HEK293 (cell line): ENCODE measurements around the gene PHF5A.

ENCODE experiments used
- GLI4 ChIP-seq: fragments of 450-650 bp; formaldehyde crosslinking; IDR thresholded peaks from 2 replicates; pipeline ENCODE4 v1.5.1; 2016; ENCODE audit warnings: missing biosample characterization, missing genetic modification characterization
- GLIS2 ChIP-seq: fragments of 450-650 bp; formaldehyde crosslinking; IDR thresholded peaks from 2 replicates; pipeline ENCODE4 v1.5.1; 2016; ENCODE audit warnings: missing biosample characterization, missing genetic modification characterization
- HIC1 ChIP-seq: fragments of 450-650 bp; formaldehyde crosslinking; IDR thresholded peaks from 2 replicates; pipeline ENCODE4 v1.5.1; 2016; ENCODE audit warnings: missing biosample characterization, missing genetic modification characterization
- KLF1 ChIP-seq: fragments of 450-650 bp; formaldehyde crosslinking; IDR thresholded peaks from 2 replicates; pipeline ENCODE4 v1.5.1; 2016; ENCODE audit warnings: missing biosample characterization, missing genetic modification characterization
- MYNN ChIP-seq: fragments of 450-650 bp; formaldehyde crosslinking; IDR thresholded peaks from 2 replicates; pipeline ENCODE4 v1.5.1; 2016; ENCODE audit warnings: missing biosample characterization, missing genetic modification characterization, borderline replicate concordance
- MZF1 ChIP-seq: fragments of 450-650 bp; formaldehyde crosslinking; IDR thresholded peaks from 2 replicates; pipeline ENCODE4 v1.5.1; 2017; ENCODE audit warnings: missing biosample characterization, missing genetic modification characterization, borderline replicate concordance
- REPIN1 ChIP-seq: fragments of 450-650 bp; formaldehyde crosslinking; IDR thresholded peaks from 2 replicates; pipeline ENCODE4 v1.5.1; 2017; ENCODE audit warnings: missing biosample characterization, missing genetic modification characterization, low read depth
- SETDB1 ChIP-seq: IDR thresholded peaks from one replicate; pipeline ENCODE4 v1.6.1; 2017; ENCODE audit warnings: mild to moderate bottlenecking, low read length, moderate library complexity, mixed read lengths; ENCODE audit not compliant: insufficient read length
- TRIM28 ChIP-seq: IDR thresholded peaks from 2 replicates; pipeline ENCODE4 v1.6.1; 2011; ENCODE audit warnings: low read length, control low read depth, borderline replicate concordance
- TSHZ1 ChIP-seq: fragments of 450-650 bp; formaldehyde crosslinking; IDR thresholded peaks from 2 replicates; pipeline ENCODE4 v1.5.1; 2016; ENCODE audit warnings: missing biosample characterization, missing genetic modification characterization, borderline replicate concordance
- WT1 ChIP-seq: fragments of 450-650 bp; formaldehyde crosslinking; IDR thresholded peaks from 2 replicates; pipeline ENCODE4 v1.5.1; 2016; ENCODE audit warnings: missing biosample characterization, missing genetic modification characterization
- ZEB2 ChIP-seq: fragments of 450-650 bp; formaldehyde crosslinking; IDR thresholded peaks from 2 replicates; pipeline ENCODE4 v1.5.1; 2016; ENCODE audit warnings: missing biosample characterization, missing genetic modification characterization
- ZFHX2 ChIP-seq: fragments of 450-650 bp; formaldehyde crosslinking; conservative IDR thresholded peaks from 2 replicates; pipeline ENCODE4 v1.5.1; 2016; ENCODE audit warnings: missing biosample characterization, missing genetic modification characterization
- ZNF146 ChIP-seq: fragments of 450-650 bp; formaldehyde crosslinking; IDR thresholded peaks from 2 replicates; pipeline ENCODE4 v1.5.1; 2016; ENCODE audit warnings: missing biosample characterization, missing genetic modification characterization
- ZNF169 ChIP-seq: fragments of 450-650 bp; formaldehyde crosslinking; IDR thresholded peaks from 2 replicates; pipeline ENCODE4 v1.5.1; 2016; ENCODE audit warnings: missing biosample characterization, missing genetic modification characterization
- ZNF18 ChIP-seq: fragments of 450-650 bp; formaldehyde crosslinking; IDR thresholded peaks from 2 replicates; pipeline ENCODE4 v1.5.1; 2016; ENCODE audit warnings: missing biosample characterization, missing genetic modification characterization
- ZNF2 ChIP-seq: fragments of 450-650 bp; formaldehyde crosslinking; IDR thresholded peaks from 2 replicates; pipeline ENCODE4 v1.5.1; 2016; ENCODE audit warnings: missing biosample characterization, missing genetic modification characterization
- ZNF211 ChIP-seq: fragments of 450-650 bp; formaldehyde crosslinking; IDR thresholded peaks from 2 replicates; pipeline ENCODE4 v1.5.1; 2016; ENCODE audit warnings: low read depth, missing biosample characterization, missing genetic modification characterization
- ZNF214 ChIP-seq: fragments of 450-650 bp; formaldehyde crosslinking; IDR thresholded peaks from 2 replicates; pipeline ENCODE4 v1.5.1; 2017; ENCODE audit warnings: missing biosample characterization, mild to moderate bottlenecking, missing genetic modification characterization, borderline replicate concordance
- ZNF266 ChIP-seq: fragments of 450-650 bp; formaldehyde crosslinking; IDR thresholded peaks from 2 replicates; pipeline ENCODE4 v1.5.1; 2016; ENCODE audit warnings: missing biosample characterization, missing genetic modification characterization, low read depth
- ZNF335 ChIP-seq: fragments of 450-650 bp; formaldehyde crosslinking; conservative IDR thresholded peaks from 2 replicates; pipeline ENCODE4 v1.5.1; 2016; ENCODE audit warnings: missing biosample characterization, missing genetic modification characterization
- ZNF341 ChIP-seq: fragments of 450-650 bp; formaldehyde crosslinking; IDR thresholded peaks from 2 replicates; pipeline ENCODE4; 2016; ENCODE audit warnings: low read depth, missing biosample characterization, missing genetic modification characterization
- ZNF354C ChIP-seq: fragments of 450-650 bp; formaldehyde crosslinking; IDR thresholded peaks from 2 replicates; pipeline ENCODE4 v1.5.1; 2016; ENCODE audit warnings: missing biosample characterization, missing genetic modification characterization, low read depth, borderline replicate concordance
- ZNF426 ChIP-seq: fragments of 450-650 bp; formaldehyde crosslinking; IDR thresholded peaks from 2 replicates; pipeline ENCODE4 v1.5.1; 2017; ENCODE audit warnings: missing biosample characterization, missing genetic modification characterization, mild to moderate bottlenecking, inconsistent platforms, moderate library complexity
- ZNF473 ChIP-seq: fragments of 450-650 bp; formaldehyde crosslinking; IDR thresholded peaks from 2 replicates; pipeline ENCODE4 v1.5.1; 2017; ENCODE audit warnings: missing biosample characterization, missing genetic modification characterization
- ZNF521 ChIP-seq: fragments of 450-650 bp; formaldehyde crosslinking; IDR thresholded peaks from 2 replicates; pipeline ENCODE4 v1.5.1; 2017; ENCODE audit warnings: missing biosample characterization, mild to moderate bottlenecking, missing genetic modification characterization
- ZNF626 ChIP-seq: fragments of 450-650 bp; sonication (Bioruptor Pico); formaldehyde crosslinking; IDR thresholded peaks from 2 replicates; pipeline ENCODE4 v1.5.1; 2018; ENCODE audit warnings: missing biosample characterization, missing genetic modification characterization, inconsistent platforms
- ZNF645 ChIP-seq: fragments of 450-650 bp; formaldehyde crosslinking; IDR thresholded peaks from 2 replicates; pipeline ENCODE4; 2016; ENCODE audit warnings: missing biosample characterization, missing genetic modification characterization
- ZNF670 ChIP-seq: fragments of 450-650 bp; formaldehyde crosslinking; IDR thresholded peaks from 2 replicates; pipeline ENCODE4 v1.5.1; 2016; ENCODE audit warnings: missing biosample characterization, missing genetic modification characterization, low read depth
- ZNF747 ChIP-seq: fragments of 450-650 bp; formaldehyde crosslinking; IDR thresholded peaks from 2 replicates; pipeline ENCODE4 v1.5.1; 2016; ENCODE audit warnings: missing biosample characterization, missing genetic modification characterization
- ZNF785 ChIP-seq: fragments of 450-650 bp; formaldehyde crosslinking; IDR thresholded peaks from 2 replicates; pipeline ENCODE4 v1.5.1; 2016; ENCODE audit warnings: missing biosample characterization, missing genetic modification characterization
- ZNF792 ChIP-seq: fragments of 450-650 bp; formaldehyde crosslinking; IDR thresholded peaks from 2 replicates; pipeline ENCODE4 v1.5.1; 2016; ENCODE audit warnings: missing biosample characterization, missing genetic modification characterization
- ZSCAN16 ChIP-seq: fragments of 450-650 bp; formaldehyde crosslinking; IDR thresholded peaks from 2 replicates; pipeline ENCODE4 v1.5.1; 2016; ENCODE audit warnings: missing biosample characterization, missing genetic modification characterization

Gene PHF5A

GRCh38 chr22:41446639-41447434 lies 21.7 kb downstream of the PHF5A start, which contains the start of gene TOB2 (continued):
- TF ChIP-seq ZNF169 (tag by site-specific recombination) (peak; percentile 51; the same call in 1 of the 2 replicates), ZNF18 (tag by site-specific recombination) (peak; percentile 65), ZNF335 (peak; percentile 49), ZNF626 (tag by site-specific recombination) (no peak), ZNF473 (tag by site-specific recombination) (no peak), ZEB2 (tag by site-specific recombination) (peak; percentile 98), ZNF214 (tag by site-specific recombination) (no peak), ZNF354C (tag by site-specific recombination) (no peak), KLF1 (tag by site-specific recombination) (peak; percentile 97), WT1 (tag by site-specific recombination) (peak; percentile 95), ZNF341 (peak; percentile 97), ZNF645 (tag by site-specific recombination) (peak; percentile 80), ZNF2 (tag by site-specific recombination) (peak; percentile 98), ZNF521 (no peak), SETDB1 (no peak), ZSCAN16 (peak; percentile 80), ZNF670 (tag by site-specific recombination) (no peak), ZNF146 (tag by site-specific recombination) (peak; percentile 70; the same call in 1 of the 2 replicates), ZNF211 (tag by site-specific recombination) (no peak), HIC1 (tag by site-specific recombination) (peak; percentile 99), ZNF747 (peak; percentile 25; the same call in 1 of the 2 replicates), REPIN1 (tag by site-specific recombination) (peak; percentile 89), TRIM28 (peak; percentile 88; the same call in 1 of the 2 replicates), ZNF266 (tag by site-specific recombination) (no peak), GLI4 (tag by site-specific recombination) (peak; percentile 70; the same call in 1 of the 2 replicates), ZNF785 (tag by site-specific recombination) (peak; percentile 88; the same call in 1 of the 2 replicates), TSHZ1 (peak; percentile 91), MYNN (tag by site-specific recombination) (peak; percentile 65; the same call in 1 of the 2 replicates), ZFHX2 (tag by site-specific recombination) (peak; percentile 83), GLIS2 (peak; percentile 99), ZNF426 (tag by site-specific recombination) (no peak), MZF1 (tag by site-specific recombination) (no peak; the same call in none of the 2 replicates), ZNF792 (tag by site-specific recombination) (peak; percentile 79)
